Central memory CD8-positive, alpha-beta T cell (primary cell): ENCODE data around the gene FIG4.
"Not testable (repeated sequence)": the region's sequence is repeated elsewhere in the genome, so short reads cannot be mapped to it uniquely, and the experiment has no call there.

Experiments
- ATAC-seq: fragments of 150-1000 bp; cut with Tn5 transposase; replicated peaks from 2 replicates; pipeline ENCODE4 v1.10.0; 2022; ENCODE audit warnings: mild to moderate bottlenecking, moderate FRiP score, moderate number of reproducible peaks; ENCODE audit not compliant: poor library complexity, severe bottlenecking; ENCODE audit errors: extremely low read depth
- DNase-seq, 2 donors: peaks; one replicate each; pipeline ENCODE4 v3.0.0; 2021; ENCODE audit warnings: low spot score in 2 of 2
- H3K27ac Mint-ChIP-seq: one replicate; pipeline ENCODE4 v1.8.0; 2022; ENCODE audit warnings: low read depth, mild to moderate bottlenecking, moderate library complexity, mixed read lengths
- H3K27me3 Mint-ChIP-seq: one replicate; pipeline ENCODE4 v1.8.0; 2022; ENCODE audit warnings: mixed read lengths
- H3K36me3 Mint-ChIP-seq: one replicate; pipeline ENCODE4 v1.8.0; 2022; ENCODE audit warnings: mild to moderate bottlenecking, moderate library complexity, mixed read lengths; ENCODE audit not compliant: insufficient read depth
- H3K4me1 Mint-ChIP-seq: one replicate; pipeline ENCODE4 v1.8.0; 2022; ENCODE audit warnings: mixed read lengths
- H3K4me3 Mint-ChIP-seq: one replicate; pipeline ENCODE4 v1.8.0; 2022; ENCODE audit warnings: mild to moderate bottlenecking, moderate library complexity, mixed read lengths
- H3K9me3 Mint-ChIP-seq: one replicate; pipeline ENCODE4 v1.8.0; 2022; ENCODE audit warnings: mixed read lengths

FIG4 gene

GRCh38 chr6:109739686-109740085 lies 48.6 kb downstream of the FIG4 start:
- Mint-ChIP-seq H3K36me3 (peaks cover 7% of the 10 kb centered on the region), H3K9me3 (no peaks in the 10 kb centered on the region), H3K27ac (no peak overlapping the region), H3K4me3 (no peak overlapping the region), H3K4me1 (no peaks in the 10 kb centered on the region), H3K27me3 (no peaks in the 10 kb centered on the region)
- no peak for DNase-seq
- ATAC-seq, result no peak

- no peak for ATAC-seq
- no peak for DNase-seq
- no peak overlapping the region for H3K4me3 Mint-ChIP-seq
- no peaks in the 10 kb centered on the region for H3K27me3 Mint-ChIP-seq
- no peak overlapping the region for H3K27ac Mint-ChIP-seq
- H3K4me1 Mint-ChIP-seq, result no peaks in the 10 kb centered on the region
- H3K9me3 Mint-ChIP-seq, result no peaks in the 10 kb centered on the region
- H3K36me3 Mint-ChIP-seq, result peaks cover 7% of the 10 kb centered on the region
These were observed 49.7 kb downstream of the FIG4 start for GRCh38 chr6:109740787-109741186.

GRCh38 chr6:109743739-109744138 lies 52.6 kb downstream of the FIG4 start:
- Mint-ChIP-seq H3K27me3 (no peaks in the 10 kb centered on the region), H3K4me1 (no peaks in the 10 kb centered on the region), H3K36me3 (peaks cover 6% of the 10 kb centered on the region), H3K4me3 (no peak overlapping the region), H3K9me3 (no peaks in the 10 kb centered on the region), H3K27ac (no peak overlapping the region)
- DNase-seq, result no peak
- no peak for ATAC-seq

- H3K9me3 Mint-ChIP-seq, H3K4me3 Mint-ChIP-seq, H3K27ac Mint-ChIP-seq, DNase-seq, ATAC-seq, H3K36me3 Mint-ChIP-seq, H3K27me3 Mint-ChIP-seq, H3K4me1 Mint-ChIP-seq: not testable (repeated sequence)
These were observed 53.7 kb downstream of the FIG4 start for GRCh38 chr6:109744779-109745178.

- Mint-ChIP-seq H3K27me3 (no peaks in the 10 kb centered on the region), H3K4me1 (no peaks in the 10 kb centered on the region), H3K4me3 (no peak overlapping the region), H3K36me3 (peaks cover 6% of the 10 kb centered on the region), H3K9me3 (no peaks in the 10 kb centered on the region), H3K27ac (no peak overlapping the region)
- no peak for DNase-seq
- no peak for ATAC-seq
These were observed 56.1 kb downstream of the FIG4 start for GRCh38 chr6:109747221-109747620.

GRCh38 chr6:109759098-109759955 lies 68.2 kb downstream of the FIG4 start:
- peaks cover 8% of the 10 kb centered on the region for H3K9me3 Mint-ChIP-seq
- H3K27me3 Mint-ChIP-seq, result no peaks in the 10 kb centered on the region
- H3K27ac Mint-ChIP-seq, result peak overlapping the region; percentile 73
- H3K36me3 Mint-ChIP-seq, result peaks cover 8% of the 10 kb centered on the region
- no peak for DNase-seq
- peaks cover 15% of the 10 kb centered on the region for H3K4me1 Mint-ChIP-seq
- ATAC-seq, result no peak
- H3K4me3 Mint-ChIP-seq, result no peak overlapping the region

- no peak overlapping the region for H3K4me3 Mint-ChIP-seq
- ATAC-seq, result peak; percentile 52
- peak overlapping the region; percentile 73 for H3K27ac Mint-ChIP-seq
- H3K9me3 Mint-ChIP-seq, result peaks cover 8% of the 10 kb centered on the region
- peaks cover 15% of the 10 kb centered on the region for H3K4me1 Mint-ChIP-seq
- DNase-seq, result no peak
- H3K36me3 Mint-ChIP-seq, result peaks cover 10% of the 10 kb centered on the region
- no peaks in the 10 kb centered on the region for H3K27me3 Mint-ChIP-seq
These were observed 69.1 kb downstream of the FIG4 start for GRCh38 chr6:109760208-109760607.

GRCh38 chr6:109762166-109762565 lies 71.1 kb downstream of the FIG4 start:
- H3K27ac Mint-ChIP-seq, result no peak overlapping the region
- ATAC-seq (no peak), DNase-seq (no peak)
- peaks cover 15% of the 10 kb centered on the region for H3K4me1 Mint-ChIP-seq
- H3K36me3 Mint-ChIP-seq, result peaks cover 16% of the 10 kb centered on the region
- H3K9me3 Mint-ChIP-seq, result no peaks in the 10 kb centered on the region
- H3K4me3 Mint-ChIP-seq, result no peak overlapping the region
- no peaks in the 10 kb centered on the region for H3K27me3 Mint-ChIP-seq

- H3K36me3 Mint-ChIP-seq, result peaks cover 18% of the 10 kb centered on the region
- no peak overlapping the region for H3K4me3 Mint-ChIP-seq
- H3K9me3 Mint-ChIP-seq, result no peaks in the 10 kb centered on the region
- no peak overlapping the region for H3K27ac Mint-ChIP-seq
- H3K4me1 Mint-ChIP-seq, result peaks cover 15% of the 10 kb centered on the region
- DNase-seq (no peak), ATAC-seq (no peak)
- no peaks in the 10 kb centered on the region for H3K27me3 Mint-ChIP-seq
These were observed 71.8 kb downstream of the FIG4 start for GRCh38 chr6:109762769-109763441.

GRCh38 chr6:109766167-109766566 lies 75.1 kb downstream of the FIG4 start:
- no peaks in the 10 kb centered on the region for H3K9me3 Mint-ChIP-seq
- H3K27ac Mint-ChIP-seq, result no peak overlapping the region
- H3K27me3 Mint-ChIP-seq, result no peaks in the 10 kb centered on the region
- H3K4me3 Mint-ChIP-seq, result no peak overlapping the region
- peaks cover 21% of the 10 kb centered on the region for H3K36me3 Mint-ChIP-seq
- ATAC-seq (no peak), DNase-seq (no peak)
- H3K4me1 Mint-ChIP-seq, result no peaks in the 10 kb centered on the region

- H3K4me1 Mint-ChIP-seq, result peaks cover 6% of the 10 kb centered on the region
- no peak for DNase-seq
- no peaks in the 10 kb centered on the region for H3K9me3 Mint-ChIP-seq
- H3K36me3 Mint-ChIP-seq, result peaks cover 21% of the 10 kb centered on the region
- no peak overlapping the region for H3K27ac Mint-ChIP-seq
- ATAC-seq, result no peak
- H3K4me3 Mint-ChIP-seq, result no peak overlapping the region
- H3K27me3 Mint-ChIP-seq, result no peaks in the 10 kb centered on the region
These were observed 76.9 kb downstream of the FIG4 start for GRCh38 chr6:109767961-109768360.

- DNase-seq (no peak), ATAC-seq (no peak)
- no peaks in the 10 kb centered on the region for H3K27me3 Mint-ChIP-seq
- H3K9me3 Mint-ChIP-seq, result no peaks in the 10 kb centered on the region
- H3K4me1 Mint-ChIP-seq, result peaks cover 6% of the 10 kb centered on the region
- H3K4me3 Mint-ChIP-seq, result no peak overlapping the region
- H3K27ac Mint-ChIP-seq, result no peak overlapping the region
- peaks cover 18% of the 10 kb centered on the region for H3K36me3 Mint-ChIP-seq
These were observed 77.4 kb downstream of the FIG4 start for GRCh38 chr6:109768485-109768884.

- peaks cover 18% of the 10 kb centered on the region for H3K36me3 Mint-ChIP-seq
- H3K4me3 Mint-ChIP-seq, result no peak overlapping the region
- H3K9me3 Mint-ChIP-seq, result no peaks in the 10 kb centered on the region
- ATAC-seq (no peak), DNase-seq (no peak)
- peaks cover 6% of the 10 kb centered on the region for H3K4me1 Mint-ChIP-seq
- no peaks in the 10 kb centered on the region for H3K27me3 Mint-ChIP-seq
- no peak overlapping the region for H3K27ac Mint-ChIP-seq
These were observed 78.1 kb downstream of the FIG4 start for GRCh38 chr6:109769213-109769612.
